Muscle of leg (tissue), 11 donors: Measurements from ENCODE around the gene ATP6V1B1. TPM values are rescaled to one million over a fixed set of nuclear protein-coding genes. Genes with fewer than 3 reads are reported as not detected.
A peak's percentile ranks its signal among the peaks of the same experiment; 100 is the strongest.

Experiments
- DNase-seq: peaks from one replicate; pipeline ENCODE4 v3.0.0; 2013
- H3K27ac ChIP-seq: one replicate; pipeline ENCODE4 v1.5.1; 2013; ENCODE audit warnings: mild to moderate bottlenecking, low read length, control low read depth
- H3K27me3 ChIP-seq: one replicate; pipeline ENCODE4 v1.6.1; 2013; ENCODE audit warnings: low read length; ENCODE audit not compliant: control insufficient read depth, insufficient read depth
- H3K36me3 ChIP-seq: one replicate; pipeline ENCODE4 v1.6.1; 2013; ENCODE audit warnings: low read length; ENCODE audit not compliant: control insufficient read depth, insufficient read depth
- H3K4me1 ChIP-seq: one replicate; pipeline ENCODE4 v1.6.1; 2013; ENCODE audit warnings: low read length; ENCODE audit not compliant: control insufficient read depth, insufficient read depth
- H3K4me3 ChIP-seq: one replicate; pipeline ENCODE4 v1.5.1; 2013; ENCODE audit warnings: low read length, control low read depth
- H3K9me3 ChIP-seq: replicated peaks from 2 replicates; pipeline ENCODE4 v1.6.1; 2013; ENCODE audit warnings: low read depth, low read length; ENCODE audit not compliant: control insufficient read depth
- WGBS: methylation state at CpG from one replicate; pipeline ENCODE4 v1.1.5; 2013; ENCODE audit warnings: missing lambda C conversion rate; ENCODE audit not compliant: insufficient coverage; 5-methylcytosine and 5-hydroxymethylcytosine counted together
- polyA plus RNA-seq, 8 donors: library from polyadenylated mRNA; unstranded; fragments of 120-200 nt; gene quantifications; one replicate each; pipeline versions ENCODE4 v1.2.1 to v1.2.3, GENCODE V29; 2013; ENCODE audit warnings: inconsistent platforms in 1 of 8, low replicate concordance in 1 of 8; ENCODE audit not compliant: insufficient read length in 8 of 8, insufficient read depth in 1 of 8
- total RNA-seq: library from RNA; stranded (reverse); fragments of 120-200 nt; gene quantifications from one replicate; pipeline ENCODE4 v1.2.4, GENCODE V29; 2013

The ATP6V1B1 gene
- total and polyA plus RNA-seq, 9 donors: 0.30 to 2.7 (median 0.80) TPM

- Histone ChIP-seq H3K4me3 (no peak overlapping the region), H3K27ac (no peak overlapping the region), H3K9me3 (no peaks in the 10 kb centered on the region), H3K36me3 (no peaks in the 10 kb centered on the region), H3K4me1 (peaks cover 5% of the 10 kb centered on the region), H3K27me3 (peaks cover 47% of the 10 kb centered on the region)
- no peak for DNase-seq
- WGBS: 56% methylated on average over 8 of the region's 14 CpGs
These were observed 29.8 kb downstream of the ATP6V1B1 start for GRCh38 chr2:70965506-70965905.

GRCh38 chr2:70966681-70967080 is 31.0 kb downstream of the ATP6V1B1 start:
- Histone ChIP-seq H3K4me1 (peaks cover 5% of the 10 kb centered on the region), H3K27me3 (peaks cover 49% of the 10 kb centered on the region), H3K36me3 (no peaks in the 10 kb centered on the region), H3K4me3 (no peak overlapping the region), H3K9me3 (no peaks in the 10 kb centered on the region), H3K27ac (no peak overlapping the region)
- 100% methylated on average over 1 of the region's 4 CpGs for WGBS
- no peak for DNase-seq

- Histone ChIP-seq H3K4me1 (peaks cover 5% of the 10 kb centered on the region), H3K36me3 (no peaks in the 10 kb centered on the region), H3K27me3 (peaks cover 47% of the 10 kb centered on the region), H3K27ac (no peak overlapping the region), H3K9me3 (no peaks in the 10 kb centered on the region), H3K4me3 (no peak overlapping the region)
- no CpG with 5 or more reads among the region's 4 CpGs for WGBS
- no peak for DNase-seq
These were observed 31.5 kb downstream of the ATP6V1B1 start for GRCh38 chr2:70967189-70967588.

- no peaks in the 10 kb centered on the region for H3K36me3 ChIP-seq
- DNase-seq: no peak
- WGBS: 81% methylated on average over 3 of the region's 3 CpGs
- H3K4me3 ChIP-seq: no peak overlapping the region
- no peaks in the 10 kb centered on the region for H3K9me3 ChIP-seq
- no peak overlapping the region for H3K27ac ChIP-seq
- peaks cover 3% of the 10 kb centered on the region for H3K27me3 ChIP-seq
- peaks cover 16% of the 10 kb centered on the region for H3K4me1 ChIP-seq
These were observed 38.9 kb downstream of the ATP6V1B1 start for GRCh38 chr2:70974592-70974991.

GRCh38 chr2:70975237-70975636 is 39.5 kb downstream of the ATP6V1B1 start:
- Histone ChIP-seq H3K36me3 (no peaks in the 10 kb centered on the region), H3K9me3 (no peaks in the 10 kb centered on the region), H3K27me3 (peaks cover 3% of the 10 kb centered on the region), H3K4me3 (no peak overlapping the region), H3K27ac (no peak overlapping the region), H3K4me1 (peaks cover 16% of the 10 kb centered on the region)
- DNase-seq: no peak
- WGBS: 75% methylated on average over 2 of the region's 2 CpGs

GRCh38 chr2:70977605-70978205 is 42.0 kb downstream of the ATP6V1B1 start:
- 0% methylated on average over 1 of the region's 14 CpGs for WGBS

GRCh38 chr2:70978341-70979179 is 42.9 kb downstream of the ATP6V1B1 start, which contains the start of gene ANKRD53:
Gene ANKRD53, plus strand, starts transcription at chr2:70978630. Its CDS starts 16 bp downstream, at chr2:70978646.
- 1% methylated on average over 66 of the region's 67 CpGs for WGBS
- peak; percentile 67 for DNase-seq
- Histone ChIP-seq H3K36me3 (no peaks in the 10 kb centered on the region), H3K4me3 (peak within 1 kb of the TSS; percentile 62), H3K4me1 (peaks cover 16% of the 10 kb centered on the region), H3K27ac (peak within 1 kb of the TSS; percentile 74), H3K9me3 (no peaks in the 10 kb centered on the region), H3K27me3 (no peaks in the 10 kb centered on the region)

More at GRCh38 chr2:70977605-70978205, 42.0 kb downstream of the ATP6V1B1 start:
- Histone ChIP-seq H3K9me3 (no peaks in the 10 kb centered on the region), H3K27me3 (no peaks in the 10 kb centered on the region), H3K36me3 (no peaks in the 10 kb centered on the region), H3K4me1 (peaks cover 16% of the 10 kb centered on the region), H3K4me3 (no peak overlapping the region), H3K27ac (no peak overlapping the region)
- peak; percentile 47 for DNase-seq

- no peak for DNase-seq
- H3K4me3 ChIP-seq: no peak overlapping the region
- H3K4me1 ChIP-seq: peaks cover 16% of the 10 kb centered on the region
- no peaks in the 10 kb centered on the region for H3K36me3 ChIP-seq
- WGBS: 7% methylated on average over 16 of the region's 19 CpGs
- peak overlapping the region; percentile 74 for H3K27ac ChIP-seq
- H3K9me3 ChIP-seq: no peaks in the 10 kb centered on the region
- H3K27me3 ChIP-seq: no peaks in the 10 kb centered on the region
These were observed 43.4 kb downstream of the ATP6V1B1 start for GRCh38 chr2:70979180-70979488.

GRCh38 chr2:70979626-70980025 is 43.9 kb downstream of the ATP6V1B1 start:
- no peaks in the 10 kb centered on the region for H3K36me3 ChIP-seq
- no peak overlapping the region for H3K27ac ChIP-seq
- no peaks in the 10 kb centered on the region for H3K9me3 ChIP-seq
- DNase-seq: no peak
- no peaks in the 10 kb centered on the region for H3K27me3 ChIP-seq
- H3K4me3 ChIP-seq: no peak overlapping the region
- peaks cover 16% of the 10 kb centered on the region for H3K4me1 ChIP-seq
- 94% methylated on average over 4 of the region's 9 CpGs for WGBS

GRCh38 chr2:70981421-70981820 is 45.7 kb downstream of the ATP6V1B1 start:
- no peaks in the 10 kb centered on the region for H3K27me3 ChIP-seq
- DNase-seq: no peak
- peaks cover 11% of the 10 kb centered on the region for H3K36me3 ChIP-seq
- H3K27ac ChIP-seq: no peak overlapping the region
- H3K9me3 ChIP-seq: no peaks in the 10 kb centered on the region
- H3K4me3 ChIP-seq: no peak overlapping the region
- WGBS: 71% methylated on average over 1 of the region's 2 CpGs
- H3K4me1 ChIP-seq: peaks cover 18% of the 10 kb centered on the region
